ENCODE data around the gene AMPH.

DNA sequence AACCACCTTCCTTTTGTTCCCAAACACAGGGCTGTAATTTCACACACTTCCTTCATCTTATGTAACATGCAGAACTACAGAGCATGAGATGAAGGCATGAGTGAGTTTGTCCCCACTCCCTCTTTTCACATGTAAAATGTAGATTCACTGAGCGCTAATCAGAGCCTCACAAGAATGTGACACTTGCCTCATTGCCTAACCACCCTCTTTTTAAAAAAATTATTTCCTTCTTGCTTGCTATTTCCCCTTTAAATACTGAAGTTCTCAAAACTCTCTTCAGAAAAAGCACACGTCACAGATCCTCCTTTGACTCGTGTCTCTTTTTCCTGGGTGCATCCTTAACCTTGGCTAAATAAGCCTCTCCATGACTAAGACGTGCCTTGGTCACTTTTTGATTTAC lies 236.5 kb downstream of the AMPH start:
- TF ChIP-seq CTCF (IDR thresholded peaks at IDR 0.05) (no peak), POLR2A (IDR thresholded peaks at IDR 0.05) (no peak)

Measured in uterus (tissue), 2 donors.